NCI-H524 (cell line): ENCODE measurements around the gene BRCA2.

Experiments
- DNase-seq, 2 experiments: peaks; one replicate each; lab custom pipeline; 2025; lab: John Stamatoyannopoulos, UW

Gene BRCA2

GRCh38 chr13:32429433-32429909 is 114.2 kb downstream of the BRCA2 start:
- DNase-seq: no peak

- DNase-seq: no peak
These were observed 114.9 kb downstream of the BRCA2 start for GRCh38 chr13:32430018-32430747.

GRCh38 chr13:32431361-32431760 is 116.1 kb downstream of the BRCA2 start:
- no peak for DNase-seq

- DNase-seq: no peak
These were observed 117.5 kb downstream of the BRCA2 start for GRCh38 chr13:32432856-32433255.

GRCh38 chr13:32438871-32439270 is 123.6 kb downstream of the BRCA2 start:
- DNase-seq: no peak

- peak in 1 of 2 experiments; percentile 48 for DNase-seq
These were observed 127.8 kb downstream of the BRCA2 start for GRCh38 chr13:32443111-32443510.

- no peak for DNase-seq
These were observed 130.2 kb downstream of the BRCA2 start for GRCh38 chr13:32445461-32445860.

- DNase-seq: no peak
These were observed 130.9 kb downstream of the BRCA2 start for GRCh38 chr13:32446220-32446619.

GRCh38 chr13:32446773-32447465 is 131.6 kb downstream of the BRCA2 start:
- DNase-seq: peak in 1 of 2 experiments; percentile 14

- no peak for DNase-seq
These were observed 132.8 kb downstream of the BRCA2 start for GRCh38 chr13:32447894-32448623.

GRCh38 chr13:32448972-32449371 is 133.7 kb downstream of the BRCA2 start:
- DNase-seq: no peak
